Mammary epithelial cell (primary cell): ENCODE data around the gene CRELD2.

ENCODE experiments used
- EZH2 ChIP-seq: IDR thresholded peaks from 2 replicates; pipeline ENCODE4 v1.6.1; 2012; ENCODE audit warnings: low read length, inconsistent platforms, borderline replicate concordance
- TF ChIP-seq, protein P1 (sequence below), 2 donors: IDR thresholded peaks in 1 of 2; conservative IDR thresholded peaks in 1 of 2; 2 replicates each; pipeline ENCODE4 v1.5.1; 2011 to 2012; ENCODE audit warnings: inconsistent platforms in 2 of 2, low read length in 2 of 2, mild to moderate bottlenecking in 2 of 2, control low read depth in 1 of 2, low read depth in 1 of 2; ENCODE audit not compliant: insufficient read depth in 1 of 2; ENCODE audit errors: extremely low read depth in 1 of 2

DNA sequence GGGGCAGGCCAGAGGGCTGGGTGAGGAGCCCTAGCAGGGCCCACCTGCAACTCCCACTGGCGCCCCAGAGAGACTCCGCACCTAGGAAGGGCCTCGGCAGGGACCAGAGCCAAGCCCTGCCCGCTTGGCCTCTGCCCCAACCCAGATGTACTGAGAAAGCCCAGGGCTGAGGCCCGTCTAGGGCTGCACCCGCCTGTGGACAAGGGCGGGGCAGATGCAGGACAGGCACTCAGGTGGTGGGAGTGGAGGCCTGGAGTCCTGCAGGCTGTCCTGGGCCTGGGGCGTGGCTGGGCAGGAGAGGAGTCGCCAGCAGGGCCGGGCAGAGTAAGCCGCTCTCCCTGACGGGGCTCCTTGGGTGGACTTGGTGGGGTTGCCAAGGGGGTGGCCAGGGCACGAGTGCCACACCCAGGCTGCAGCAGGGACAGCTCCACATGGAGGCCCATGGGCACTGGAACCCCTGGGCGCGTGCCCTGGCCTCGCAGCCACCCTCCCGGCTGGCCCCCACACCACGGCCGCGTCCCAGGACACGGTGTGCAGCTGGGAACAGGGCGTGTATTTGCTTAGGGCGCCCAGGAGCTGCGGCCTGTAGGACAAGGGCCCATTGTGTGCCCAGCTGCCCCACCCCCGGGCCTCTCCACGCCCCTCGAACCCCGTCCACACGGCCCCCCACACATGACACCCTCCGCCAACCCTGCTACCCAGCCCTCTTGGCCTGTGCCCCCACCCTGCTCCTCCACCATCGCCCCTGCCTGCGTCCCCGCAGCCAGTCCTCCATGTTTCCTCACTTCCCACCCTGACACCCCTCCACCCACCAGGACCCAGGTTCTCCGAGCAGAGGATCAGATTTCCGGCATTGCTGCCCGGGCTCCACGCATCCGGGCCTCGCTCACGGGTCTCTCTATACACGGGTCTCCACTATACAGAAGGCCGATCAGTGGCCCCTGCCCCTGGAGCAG lies 30.8 kb downstream of the CRELD2 start:
- TF ChIP-seq, protein P1, sequence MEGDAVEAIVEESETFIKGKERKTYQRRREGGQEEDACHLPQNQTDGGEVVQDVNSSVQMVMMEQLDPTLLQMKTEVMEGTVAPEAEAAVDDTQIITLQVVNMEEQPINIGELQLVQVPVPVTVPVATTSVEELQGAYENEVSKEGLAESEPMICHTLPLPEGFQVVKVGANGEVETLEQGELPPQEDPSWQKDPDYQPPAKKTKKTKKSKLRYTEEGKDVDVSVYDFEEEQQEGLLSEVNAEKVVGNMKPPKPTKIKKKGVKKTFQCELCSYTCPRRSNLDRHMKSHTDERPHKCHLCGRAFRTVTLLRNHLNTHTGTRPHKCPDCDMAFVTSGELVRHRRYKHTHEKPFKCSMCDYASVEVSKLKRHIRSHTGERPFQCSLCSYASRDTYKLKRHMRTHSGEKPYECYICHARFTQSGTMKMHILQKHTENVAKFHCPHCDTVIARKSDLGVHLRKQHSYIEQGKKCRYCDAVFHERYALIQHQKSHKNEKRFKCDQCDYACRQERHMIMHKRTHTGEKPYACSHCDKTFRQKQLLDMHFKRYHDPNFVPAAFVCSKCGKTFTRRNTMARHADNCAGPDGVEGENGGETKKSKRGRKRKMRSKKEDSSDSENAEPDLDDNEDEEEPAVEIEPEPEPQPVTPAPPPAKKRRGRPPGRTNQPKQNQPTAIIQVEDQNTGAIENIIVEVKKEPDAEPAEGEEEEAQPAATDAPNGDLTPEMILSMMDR (conservative IDR thresholded peaks at IDR 0.05 in 1 of 2, IDR thresholded peaks at IDR 0.05 in 1 of 2; ENCODE audit: extremely low read depth in 1 of 2, insufficient read depth in 1 of 2, low read depth in 1 of 2, low read length in 2 of 2), result no peak
- no peak for TF ChIP-seq EZH2
